Thyroid gland (tissue), 4 donors: ENCODE measurements around the gene RPL18. TPM values are rescaled to one million over a fixed set of nuclear protein-coding genes. Genes with fewer than 3 reads are reported as not detected.

ENCODE experiments used
- DNase-seq, 2 donors: peaks; one replicate each; pipeline ENCODE4 v3.0.0-alpha.2; 2019
- H3K27ac ChIP-seq, 3 donors: fragments of 200-600 bp; sonication (generic); 1 replicate in 2 of 3; 2 replicates in 1 of 3; pipeline ENCODE4 v1.5.1; 2016 to 2019; ENCODE audit warnings: mild to moderate bottlenecking in 1 of 3, moderate library complexity in 1 of 3
- H3K27me3 ChIP-seq: fragments of 200-600 bp; sonication (generic); one replicate; pipeline ENCODE4 v1.5.1; 2019
- H3K36me3 ChIP-seq, 2 donors: fragments of 200-600 bp; sonication (generic); one replicate each; pipeline ENCODE4 v1.5.1; 2016 to 2019
- H3K4me1 ChIP-seq, 2 donors: fragments of 200-600 bp; sonication (generic); one replicate each; pipeline ENCODE4 v1.5.1; 2017 to 2019
- H3K4me3 ChIP-seq, 3 donors: fragments of 200-600 bp; sonication (generic); replicated peaks in 1 of 3; 1 replicate in 2 of 3; 2 replicates in 1 of 3; pipeline ENCODE4 v1.5.1; 2016; ENCODE audit warnings: mild to moderate bottlenecking in 1 of 3
- H3K9me3 ChIP-seq: fragments of 200-600 bp; sonication (generic); one replicate; pipeline ENCODE4 v1.5.1; 2017
- POLR2A ChIP-seq, 2 donors: fragments of 450-650 bp; IDR thresholded peaks; one replicate each; pipeline ENCODE4 v1.6.1; 2017; ENCODE audit warnings: antibody characterized with exemption in 2 of 2, mild to moderate bottlenecking in 2 of 2, moderate library complexity in 1 of 2
- WGBS, 2 donors: methylation state at CpG; one replicate each; pipeline ENCODE4 v1.1.5; 2017; 5-methylcytosine and 5-hydroxymethylcytosine counted together
- intact Hi-C: fragments of 100-400 bp; cut with DNase I; formaldehyde crosslinking; loops from one replicate; pipeline ENCODE4 v1.15.1; 2023
- total RNA-seq, 4 donors: library from RNA; depleted of rRNA; stranded (reverse); fragments of >200 nt; gene quantifications; one replicate each; pipeline ENCODE4 v1.2.3, GENCODE V29; 2016
- TF ChIP-seq, protein P1 (sequence below), 6 experiments: fragments of 200-600 bp in 3 of 6; fragments of 450-650 bp in 3 of 6; sonication (generic) in 3 of 6; IDR thresholded peaks; one replicate each; pipeline ENCODE4 v1.5.1; 2016 to 2019; ENCODE audit warnings: antibody characterized with exemption in 6 of 6, mild to moderate bottlenecking in 2 of 6, inconsistent platforms in 1 of 6, moderate library complexity in 1 of 6

Gene RPL18
- 1,000 to 10,000 TPM; 1,845 to 2,426 (median 1,951) TPM for total RNA-seq

- Histone ChIP-seq H3K36me3 (peaks cover 25 to 26% of the 10 kb centered on the region in 2 donors), H3K9me3 (no peaks in the 10 kb centered on the region), H3K27me3 (no peaks in the 10 kb centered on the region), H3K4me3 (peak within 1 kb of the TSS; percentile 58 to 88 (median 81)), H3K27ac (peak within 1 kb of the TSS; percentile 91 to 99 (median 97)), H3K4me1 (peaks cover 21 to 35% of the 10 kb centered on the region in 2 donors)
- peak in 1 of 2 donors; percentile 84 for TF ChIP-seq POLR2A (IDR thresholded peaks at IDR 0.05)
- TF ChIP-seq, protein P1, sequence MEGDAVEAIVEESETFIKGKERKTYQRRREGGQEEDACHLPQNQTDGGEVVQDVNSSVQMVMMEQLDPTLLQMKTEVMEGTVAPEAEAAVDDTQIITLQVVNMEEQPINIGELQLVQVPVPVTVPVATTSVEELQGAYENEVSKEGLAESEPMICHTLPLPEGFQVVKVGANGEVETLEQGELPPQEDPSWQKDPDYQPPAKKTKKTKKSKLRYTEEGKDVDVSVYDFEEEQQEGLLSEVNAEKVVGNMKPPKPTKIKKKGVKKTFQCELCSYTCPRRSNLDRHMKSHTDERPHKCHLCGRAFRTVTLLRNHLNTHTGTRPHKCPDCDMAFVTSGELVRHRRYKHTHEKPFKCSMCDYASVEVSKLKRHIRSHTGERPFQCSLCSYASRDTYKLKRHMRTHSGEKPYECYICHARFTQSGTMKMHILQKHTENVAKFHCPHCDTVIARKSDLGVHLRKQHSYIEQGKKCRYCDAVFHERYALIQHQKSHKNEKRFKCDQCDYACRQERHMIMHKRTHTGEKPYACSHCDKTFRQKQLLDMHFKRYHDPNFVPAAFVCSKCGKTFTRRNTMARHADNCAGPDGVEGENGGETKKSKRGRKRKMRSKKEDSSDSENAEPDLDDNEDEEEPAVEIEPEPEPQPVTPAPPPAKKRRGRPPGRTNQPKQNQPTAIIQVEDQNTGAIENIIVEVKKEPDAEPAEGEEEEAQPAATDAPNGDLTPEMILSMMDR (IDR thresholded peaks at IDR 0.05), result no peak
- intact Hi-C loops, result no loop called here
- DNase-seq, result peak; percentile 98 to 99
- WGBS, 2 donors, result 0 to 1% methylated on average over 8 to 63 of the region's 69 CpGs
Measured at GRCh38 chr19:48618916-48619691, at the start of gene RPL18, which contains the start of gene SPHK2. Gene RPL18 (minus strand): TSS chr19:48619178. CDS start chr19:48619143, 35 bp downstream. Gene SPHK2 (plus strand): TSS chr19:48619506. CDS start chr19:48620515, 1,009 bp downstream.

DNA sequence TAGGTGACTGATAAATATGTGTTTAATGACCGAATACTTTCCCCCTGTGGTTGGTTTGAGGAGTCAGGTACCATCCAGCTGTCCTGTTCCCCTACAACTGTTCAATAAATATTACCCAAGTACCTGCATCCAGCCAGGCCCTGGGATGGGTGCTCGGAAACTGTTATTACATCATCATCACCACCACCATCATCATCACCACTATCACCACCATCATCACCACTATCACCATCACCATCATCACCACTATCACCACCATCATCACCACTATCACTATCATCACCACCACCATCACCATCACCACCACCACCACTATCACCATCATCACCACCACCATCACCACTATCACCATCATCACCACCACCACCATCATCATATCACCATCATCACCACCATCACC, 49.8 kb upstream of the RPL18 start:
- WGBS, 2 donors, result 87 to 98% methylated on average over 2 of the region's 2 CpGs
- Histone ChIP-seq H3K4me1 (no peaks in the 10 kb centered on the region), H3K4me3 (no peak overlapping the region), H3K9me3 (no peaks in the 10 kb centered on the region), H3K27me3 (no peaks in the 10 kb centered on the region), H3K27ac (no peak overlapping the region), H3K36me3 (no peaks in the 10 kb centered on the region)
- intact Hi-C loops, result no loop called here
- TF ChIP-seq, protein P1 (IDR thresholded peaks at IDR 0.05), result no peak
- no peak for TF ChIP-seq POLR2A (IDR thresholded peaks at IDR 0.05)
- no peak for DNase-seq

DNA sequence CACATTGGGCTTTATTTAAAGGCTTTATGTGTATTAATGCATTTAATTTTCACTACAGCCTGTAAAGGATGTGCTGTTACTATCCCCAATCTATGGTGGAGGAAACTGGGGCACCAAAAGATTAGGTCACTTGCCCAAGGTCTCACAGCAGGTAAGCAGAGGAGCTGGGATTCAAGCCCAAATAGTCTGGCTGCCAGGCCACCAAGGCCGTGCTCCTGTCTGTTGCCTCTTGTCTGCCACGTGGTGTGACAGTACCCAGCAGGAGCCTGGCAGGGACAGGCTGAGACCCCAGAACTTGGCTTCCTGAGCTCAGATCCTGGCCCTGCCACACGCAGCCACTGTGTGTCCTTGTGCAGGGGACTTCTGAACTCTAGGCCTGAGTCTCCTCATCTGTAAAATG, 49.4 kb upstream of the RPL18 start:
- no peaks in the 10 kb centered on the region for H3K4me1 ChIP-seq
- intact Hi-C loops, result no loop called here
- H3K9me3 ChIP-seq, result no peaks in the 10 kb centered on the region
- TF ChIP-seq, protein P1 (IDR thresholded peaks at IDR 0.05), result no peak
- no peak for TF ChIP-seq POLR2A (IDR thresholded peaks at IDR 0.05)
- 71 to 85% methylated on average over 3 of the region's 3 CpGs for WGBS, 2 donors
- no peak for DNase-seq
- no peak overlapping the region for H3K4me3 ChIP-seq
- H3K36me3 ChIP-seq, result no peaks in the 10 kb centered on the region
- no peaks in the 10 kb centered on the region for H3K27me3 ChIP-seq
- no peak overlapping the region for H3K27ac ChIP-seq

DNA sequence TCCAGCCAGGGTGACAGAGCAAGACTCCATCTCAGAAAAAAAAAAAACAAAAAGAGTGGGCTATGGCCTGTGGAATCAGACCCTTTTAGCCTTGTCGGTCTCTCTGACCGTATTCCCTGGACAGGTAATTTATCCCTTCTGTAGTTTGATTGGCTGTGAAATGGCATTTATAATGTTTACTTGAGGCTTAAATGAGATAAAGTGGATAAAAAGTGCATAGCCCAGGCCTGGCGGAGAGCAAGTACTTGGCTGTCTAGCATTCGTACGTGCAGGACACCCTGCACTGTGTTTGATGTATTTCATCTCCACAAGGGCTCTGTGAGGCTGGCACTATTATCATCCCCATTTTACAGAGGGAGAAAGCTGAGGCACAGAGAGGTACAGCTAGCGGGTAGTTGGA, 46.8 kb upstream of the RPL18 start:
- WGBS, 2 donors, result 91 to 93% methylated on average over 6 of the region's 6 CpGs
- Histone ChIP-seq H3K9me3 (no peaks in the 10 kb centered on the region), H3K36me3 (no peaks in the 10 kb centered on the region), H3K4me1 (peaks cover 0 to 3% of the 10 kb centered on the region in 2 donors), H3K4me3 (no peak overlapping the region), H3K27me3 (no peaks in the 10 kb centered on the region), H3K27ac (no peak overlapping the region)
- TF ChIP-seq, protein P1 (IDR thresholded peaks at IDR 0.05), result no peak
- no peak for TF ChIP-seq POLR2A (IDR thresholded peaks at IDR 0.05)
- no peak for DNase-seq
- intact Hi-C loops, result loop anchor here (2.0 kb wide), 1 partner anchor 39 kb away; no protein-coding TSS in a partner anchor

GRCh38 chr19:48664476-48664875, 45.5 kb upstream of the RPL18 start:
- no peaks in the 10 kb centered on the region for H3K9me3 ChIP-seq
- 76 to 88% methylated on average over 3 to 9 of the region's 14 CpGs for WGBS, 2 donors
- no peak overlapping the region for H3K4me3 ChIP-seq
- peaks cover 0 to 3% of the 10 kb centered on the region in 2 donors for H3K4me1 ChIP-seq
- intact Hi-C loops, result no loop called here
- TF ChIP-seq POLR2A (IDR thresholded peaks at IDR 0.05), result no peak
- TF ChIP-seq, protein P1 (IDR thresholded peaks at IDR 0.05), result no peak
- H3K27me3 ChIP-seq, result no peaks in the 10 kb centered on the region
- no peak for DNase-seq
- H3K27ac ChIP-seq, result no peak overlapping the region
- H3K36me3 ChIP-seq, result no peaks in the 10 kb centered on the region
